HCT116 (cell line): Measurements from ENCODE around the gene NLRP10. TPM values are rescaled to one million over a fixed set of nuclear protein-coding genes. Genes with fewer than 3 reads are reported as not detected.

Experiments
- ATAC-seq: fragments of 200-7000 bp; cut with Tn5 transposase; 2 replicates; pipeline ENCODE4 v1.9.1; 2020; ENCODE audit warnings: mild to moderate bottlenecking, moderate library complexity
- BruUV-seq: library from RNA; stranded (reverse); fragments of 400-500 nt; replicated peaks from 2 replicates; lab custom pipeline; 2021; lab: Mats Ljungman, UMichigan
- CTCF ChIA-PET: fragments of 300-600 bp; sonication (Branson Sonifier 250); formaldehyde crosslinking; loops from one replicate; lab custom pipeline; 2021; ENCODE audit warnings: antibody characterized with exemption; lab: Charles Lee
- POLR2A ChIA-PET: fragments of 300-600, 350-600 bp; sonication (Branson Sonifier 250); formaldehyde crosslinking; loops from one replicate; lab custom pipeline; 2021; ENCODE audit warnings: antibody characterized with exemption; lab: Charles Lee
- RAD21 ChIA-PET, 2 experiments: fragments of 300-600 bp; sonication (Branson Sonifier 250); formaldehyde crosslinking; loops; one replicate each; lab custom pipeline; 2023; ENCODE audit warnings: low total read pairs in 2 of 2; ENCODE audit not compliant: uncharacterized antibody in 2 of 2, unreplicated experiment in 2 of 2, low non-redundant PET in 1 of 2; lab: Charles Lee
- DNase-seq: peaks from one replicate; pipeline ENCODE4 v3.0.0-alpha.2; 2010; ENCODE audit warnings: low read depth, low spot score
- H2AFZ ChIP-seq: fragments of 200-600 bp; shearing (Covaris generic), sonication (generic); 2 replicates; pipeline ENCODE4 v1.6.1; 2017; ENCODE audit warnings: low read depth, mixed run types, mixed read lengths, antibody characterized with exemption, low read length; ENCODE audit not compliant: poor library complexity, severe bottlenecking
- H3K27ac ChIP-seq: 2 replicates; pipeline ENCODE4 v1.5.1; 2012; ENCODE audit warnings: low read depth, low read length
- H3K27me3 ChIP-seq: fragments of 200-600 bp; sonication (generic); 2 replicates; pipeline ENCODE4 v1.6.1; 2016; ENCODE audit warnings: mixed run types, low read length, mixed read lengths; ENCODE audit not compliant: insufficient read depth
- H3K36me3 ChIP-seq, 2 experiments: fragments of 200-500 bp in 1 of 2; fragments of 200-600 bp in 1 of 2; sonication (Bioruptor generic) in 1 of 2; sonication (generic) in 1 of 2; 2 replicates each; pipeline versions ENCODE4 v1.5.1 to v1.6.1; 2014 to 2016; ENCODE audit warnings: low read length in 2 of 2, inconsistent platforms in 1 of 2, mixed read lengths in 1 of 2, mixed run types in 1 of 2; ENCODE audit not compliant: insufficient read depth in 2 of 2, control insufficient read depth in 1 of 2
- H3K4me1 ChIP-seq, 2 experiments: fragments of 200-600 bp in 1 of 2; sonication (generic) in 1 of 2; 2 replicates each; pipeline versions ENCODE4 v1.5.1 to v1.6.1; 2012 to 2017; ENCODE audit warnings: low read length in 2 of 2, inconsistent platforms in 1 of 2, mild to moderate bottlenecking in 1 of 2, mixed read lengths in 1 of 2, mixed run types in 1 of 2, moderate library complexity in 1 of 2; ENCODE audit not compliant: insufficient read depth in 2 of 2, control insufficient read depth in 1 of 2
- H3K4me2 ChIP-seq: fragments of 200-600 bp; sonication (generic); 2 replicates; pipeline ENCODE4 v1.6.1; 2017; ENCODE audit warnings: mixed run types, low read length, mixed read lengths
- H3K4me3 ChIP-seq, 2 experiments: fragments of 200-600 bp in 1 of 2; sonication (generic) in 1 of 2; replicated peaks in 1 of 2; 2 replicates each; pipeline ENCODE4 v1.5.1; 2011 to 2016; ENCODE audit warnings: low read length in 2 of 2, control low read depth in 1 of 2, low read depth in 1 of 2, mild to moderate bottlenecking in 1 of 2, mixed read lengths in 1 of 2, mixed run types in 1 of 2
- H3K79me2 ChIP-seq: fragments of 200-600 bp; sonication (generic); 2 replicates; pipeline ENCODE4 v1.6.1; 2017; ENCODE audit warnings: mild to moderate bottlenecking, mixed run types, low read length, moderate library complexity, mixed read lengths; ENCODE audit not compliant: insufficient read depth
- H3K9ac ChIP-seq: fragments of 200-600 bp; sonication (generic); 2 replicates; pipeline ENCODE4 v1.6.1; 2016; ENCODE audit warnings: low read length, mixed read lengths
- H3K9me2 ChIP-seq: fragments of 200-600 bp; sonication (generic), shearing (Covaris generic); 2 replicates; pipeline ENCODE4 v1.6.1; 2017; ENCODE audit warnings: mixed run types, mild to moderate bottlenecking, moderate library complexity; ENCODE audit not compliant: insufficient read depth
- H3K9me3 ChIP-seq, 2 experiments: fragments of 200-500 bp in 1 of 2; fragments of 200-600 bp in 1 of 2; sonication (Bioruptor generic) in 1 of 2; sonication (generic) in 1 of 2; 2 replicates each; pipeline ENCODE4 v1.6.1; 2014 to 2017; ENCODE audit warnings: low read length in 2 of 2, mixed read lengths in 2 of 2, inconsistent platforms in 1 of 2, low read depth in 1 of 2, mild to moderate bottlenecking in 1 of 2, mixed run types in 1 of 2, moderate library complexity in 1 of 2; ENCODE audit not compliant: control insufficient read depth in 1 of 2, insufficient read depth in 1 of 2
- H4K20me1 ChIP-seq: fragments of 200-600 bp; sonication (generic), shearing (Covaris generic); 2 replicates; pipeline ENCODE4 v1.6.1; 2017; ENCODE audit warnings: mixed run types, mild to moderate bottlenecking, moderate library complexity; ENCODE audit not compliant: insufficient read depth
- CBX3 ChIP-seq: IDR thresholded peaks from 2 replicates; pipeline ENCODE4 v1.6.1; 2012; ENCODE audit warnings: low read depth
- CTCF ChIP-seq, 3 experiments: fragments of 200-600 bp in 1 of 3; sonication (generic) in 1 of 3; IDR thresholded peaks in 2 of 3; conservative IDR thresholded peaks in 1 of 3; 2 replicates each; pipeline ENCODE4 v1.5.1; 2012 to 2017; ENCODE audit warnings: low read depth in 2 of 3, low read length in 2 of 3, antibody characterized with exemption in 1 of 3, borderline replicate concordance in 1 of 3, control low read depth in 1 of 3, mild to moderate bottlenecking in 1 of 3, mixed read lengths in 1 of 3, mixed run types in 1 of 3, moderate library complexity in 1 of 3; ENCODE audit not compliant: insufficient read depth in 1 of 3
- ELF1 ChIP-seq: IDR thresholded peaks from 2 replicates; pipeline ENCODE4 v1.6.1; 2012; ENCODE audit warnings: low read depth, borderline replicate concordance
- EZH2 ChIP-seq: fragments of 200-600 bp; sonication (generic); IDR thresholded peaks from 2 replicates; pipeline ENCODE4 v1.6.1; 2017; ENCODE audit warnings: antibody characterized with exemption, mixed run types
- EZH2phosphoT487 ChIP-seq: fragments of 200-600 bp; IDR thresholded peaks from 2 replicates; pipeline ENCODE4 v1.6.1; 2018; ENCODE audit warnings: antibody characterized with exemption, borderline replicate concordance
- FOSL1 ChIP-seq: IDR thresholded peaks from 2 replicates; pipeline ENCODE4 v1.6.1; 2012; ENCODE audit warnings: low read depth
- JUND ChIP-seq: IDR thresholded peaks from 2 replicates; pipeline ENCODE4 v1.6.1; 2012
- POLR2A ChIP-seq: IDR thresholded peaks from 2 replicates; pipeline ENCODE4 v1.7.0; 2011; ENCODE audit warnings: borderline replicate concordance; ENCODE audit not compliant: insufficient read depth, insufficient read length; ENCODE audit errors: extremely low read depth
- POLR2AphosphoS5 ChIP-seq: IDR thresholded peaks from 2 replicates; pipeline ENCODE4 v1.6.1; 2011; ENCODE audit warnings: mild to moderate bottlenecking, low read depth, low read length, moderate library complexity
- RAD21 ChIP-seq: IDR thresholded peaks from 2 replicates; pipeline ENCODE4 v1.6.1; 2012; ENCODE audit warnings: low read depth, mild to moderate bottlenecking
- SIN3A ChIP-seq: IDR thresholded peaks from 2 replicates; pipeline ENCODE4 v1.6.1; 2012; ENCODE audit warnings: low read depth
- SP1 ChIP-seq: IDR thresholded peaks from 2 replicates; pipeline ENCODE4 v1.6.1; 2012; ENCODE audit warnings: low read depth
- TCF7L2 ChIP-seq: IDR thresholded peaks from 2 replicates; pipeline ENCODE4 v1.7.0; 2011; ENCODE audit warnings: borderline replicate concordance, inconsistent platforms; ENCODE audit not compliant: insufficient read depth, insufficient read length; ENCODE audit errors: extremely low read depth
- YY1 ChIP-seq: IDR thresholded peaks from 2 replicates; pipeline ENCODE4 v1.6.1; 2011; ENCODE audit warnings: low read length, low read depth, moderate library complexity, mild to moderate bottlenecking; ENCODE audit not compliant: insufficient replicate concordance; ENCODE audit errors: extremely low read depth
- ZBTB33 ChIP-seq: IDR thresholded peaks from 2 replicates; pipeline ENCODE4 v1.6.1; 2011; ENCODE audit warnings: mild to moderate bottlenecking, low read length, moderate library complexity; ENCODE audit not compliant: insufficient replicate concordance; ENCODE audit errors: extremely low read depth
- ZFX ChIP-seq: fragments of 450-650 bp; IDR thresholded peaks from 2 replicates; pipeline ENCODE4 v1.6.1; 2017
- ZNF274 ChIP-seq: fragments of 200-500 bp; sonication (Bioruptor generic); IDR thresholded peaks from 2 replicates; pipeline ENCODE4 v1.6.1; 2014; ENCODE audit warnings: mild to moderate bottlenecking, low read depth, low read length, inconsistent platforms
- intact Hi-C: fragments of 100-400 bp; cut with micrococcal nuclease; formaldehyde crosslinking; loops from 2 replicates; pipeline ENCODE4 v1.10.0; 2022
- total RNA-seq: library from RNA; stranded (reverse); gene quantifications from one replicate; pipeline ENCODE4 v1.2.1, GENCODE V29; 2021; ENCODE audit not compliant: unreplicated experiment
- TF ChIP-seq, protein P1 (sequence below): IDR thresholded peaks from 2 replicates; pipeline ENCODE4 v1.6.1; 2012
- TF ChIP-seq, protein P2 (sequence below): IDR thresholded peaks from 2 replicates; pipeline ENCODE4 v1.6.1; 2012; ENCODE audit warnings: low read depth

The NLRP10 gene
- total RNA-seq, 1 experiment from 2014 or later, result not detected

- Histone ChIP-seq H3K27ac (no peak overlapping the region), H3K4me1 (no peaks in the 10 kb centered on the region), H4K20me1 (no peaks in the 10 kb centered on the region), H3K79me2 (no peaks in the 10 kb centered on the region), H3K36me3 (no peaks in the 10 kb centered on the region), H3K27me3 (peaks cover 14% of the 10 kb centered on the region; the same call in 1 of the 2 replicates), H3K9me3 (no peaks in the 10 kb centered on the region), H3K4me3 (no peak overlapping the region), H2AFZ (no peak overlapping the region), H3K9ac (no peak overlapping the region), H3K9me2 (no peaks in the 10 kb centered on the region), H3K4me2 (no peak overlapping the region)
- no peak for DNase-seq
- ChIA-PET RAD21 (no interaction called here), POLR2A (no interaction called here), CTCF (interaction anchor here (1.0 to 2.4 kb wide), 3 partner anchors 25 to 87 kb away, joined by 4 to 7 read pairs (median 6); partner anchors contain the start of gene EIF3F)
- TF ChIP-seq RAD21 (no peak), TCF7L2 (no peak), ZBTB33 (no peak), SP1 (no peak), SIN3A (no peak), CTCF (IDR thresholded peaks at IDR 0.05 in 2 of 3, conservative IDR thresholded peaks at IDR 0.05 in 1 of 3; ENCODE audit: borderline replicate concordance in 1 of 3, insufficient read depth in 1 of 3, low read depth in 2 of 3, low read length in 2 of 3) (no peak), ELF1 (no peak), EZH2phosphoT487 (no peak), FOSL1 (no peak), ZNF274 (no peak), CBX3 (no peak), ZFX (no peak), YY1 (no peak), POLR2A (no peak), JUND (no peak), EZH2 (no peak), POLR2AphosphoS5 (no peak)
- TF ChIP-seq, protein P1, sequence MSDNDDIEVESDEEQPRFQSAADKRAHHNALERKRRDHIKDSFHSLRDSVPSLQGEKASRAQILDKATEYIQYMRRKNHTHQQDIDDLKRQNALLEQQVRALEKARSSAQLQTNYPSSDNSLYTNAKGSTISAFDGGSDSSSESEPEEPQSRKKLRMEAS, result no peak
- TF ChIP-seq, protein P2, sequence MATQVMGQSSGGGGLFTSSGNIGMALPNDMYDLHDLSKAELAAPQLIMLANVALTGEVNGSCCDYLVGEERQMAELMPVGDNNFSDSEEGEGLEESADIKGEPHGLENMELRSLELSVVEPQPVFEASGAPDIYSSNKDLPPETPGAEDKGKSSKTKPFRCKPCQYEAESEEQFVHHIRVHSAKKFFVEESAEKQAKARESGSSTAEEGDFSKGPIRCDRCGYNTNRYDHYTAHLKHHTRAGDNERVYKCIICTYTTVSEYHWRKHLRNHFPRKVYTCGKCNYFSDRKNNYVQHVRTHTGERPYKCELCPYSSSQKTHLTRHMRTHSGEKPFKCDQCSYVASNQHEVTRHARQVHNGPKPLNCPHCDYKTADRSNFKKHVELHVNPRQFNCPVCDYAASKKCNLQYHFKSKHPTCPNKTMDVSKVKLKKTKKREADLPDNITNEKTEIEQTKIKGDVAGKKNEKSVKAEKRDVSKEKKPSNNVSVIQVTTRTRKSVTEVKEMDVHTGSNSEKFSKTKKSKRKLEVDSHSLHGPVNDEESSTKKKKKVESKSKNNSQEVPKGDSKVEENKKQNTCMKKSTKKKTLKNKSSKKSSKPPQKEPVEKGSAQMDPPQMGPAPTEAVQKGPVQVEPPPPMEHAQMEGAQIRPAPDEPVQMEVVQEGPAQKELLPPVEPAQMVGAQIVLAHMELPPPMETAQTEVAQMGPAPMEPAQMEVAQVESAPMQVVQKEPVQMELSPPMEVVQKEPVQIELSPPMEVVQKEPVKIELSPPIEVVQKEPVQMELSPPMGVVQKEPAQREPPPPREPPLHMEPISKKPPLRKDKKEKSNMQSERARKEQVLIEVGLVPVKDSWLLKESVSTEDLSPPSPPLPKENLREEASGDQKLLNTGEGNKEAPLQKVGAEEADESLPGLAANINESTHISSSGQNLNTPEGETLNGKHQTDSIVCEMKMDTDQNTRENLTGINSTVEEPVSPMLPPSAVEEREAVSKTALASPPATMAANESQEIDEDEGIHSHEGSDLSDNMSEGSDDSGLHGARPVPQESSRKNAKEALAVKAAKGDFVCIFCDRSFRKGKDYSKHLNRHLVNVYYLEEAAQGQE, result no peak
- no TSS peak for BruUV-seq
- no peak for ATAC-seq
- intact Hi-C loops, result no loop called here
These were observed 46.8 kb upstream of the NLRP10 start for GRCh38 chr11:8011981-8012444.
